Measurements from ENCODE around the gene VPS33A. TPM values are rescaled to one million over a fixed set of nuclear protein-coding genes. Genes with fewer than 3 reads are reported as not detected.

VPS33A gene
- total and polyA plus RNA-seq, 2 experiments from 2014 or later: 19.5 to 48.0 TPM

GRCh38 chr12:122283680-122284079 is 17.4 kb upstream of the VPS33A start:
- no peak overlapping the region for H3K27ac Mint-ChIP-seq

More at GRCh38 chr12:122283680-122284079, 17.4 kb upstream of the VPS33A start:
- Histone ChIP-seq H3K4me1 (ENCODE audit: insufficient read depth) (no peaks in the 10 kb centered on the region), H3K4me3 (no peak overlapping the region), H2AFZ (no peak overlapping the region), H3K36me3 (ENCODE audit: insufficient read depth) (no peaks in the 10 kb centered on the region), H3F3A (replicated peaks; ENCODE audit: low read depth) (no peaks in the 10 kb centered on the region), H3K27me3 (ENCODE audit: insufficient read depth) (no peaks in the 10 kb centered on the region), H3K79me2 (replicated peaks; ENCODE audit: insufficient read depth) (no peaks in the 10 kb centered on the region), H3K27ac (ENCODE audit: low read depth) (no peak overlapping the region), H4K20me1 (replicated peaks; ENCODE audit: insufficient read depth) (no peaks in the 10 kb centered on the region), H3K4me2 (no peak overlapping the region), H3K9me2 (ENCODE audit: insufficient read depth) (no peaks in the 10 kb centered on the region)
- Mint-ChIP-seq H3K4me1 (no peaks in the 10 kb centered on the region; the same call in 2 of the 3 replicates), H3K27me3 (ENCODE audit: insufficient read depth, low read depth, poor library complexity) (peaks cover 1% of the 10 kb centered on the region), H3K9me3 (no peaks in the 10 kb centered on the region), H3K36me3 (ENCODE audit: low read depth) (no peaks in the 10 kb centered on the region), H3K4me3 (no peak overlapping the region)
- TF ChIP-seq CTCF (conservative IDR thresholded peaks at IDR 0.05; ENCODE audit: low read depth in 2 of 2) (no peak), CREB1 (CRISPR knock-in tag; IDR thresholded peaks at IDR 0.05; ENCODE audit: low read depth) (no peak), JUNB (IDR thresholded peaks at IDR 0.05; ENCODE audit: unreplicated experiment) (no peak), REST (IDR thresholded peaks at IDR 0.05; ENCODE audit: unreplicated experiment) (no peak), EZH2phosphoT487 (IDR thresholded peaks at IDR 0.05; ENCODE audit: unreplicated experiment) (no peak), ETS1 (IDR thresholded peaks at IDR 0.05) (no peak), STAT1 (IDR thresholded peaks at IDR 0.05; ENCODE audit: unreplicated experiment) (no peak), EZH2 (IDR thresholded peaks at IDR 0.05; ENCODE audit: low read depth, unreplicated experiment) (no peak), ZNF114 (CRISPR knock-in tag; IDR thresholded peaks at IDR 0.05) (no peak), ZNF331 (CRISPR knock-in tag; IDR thresholded peaks at IDR 0.05; ENCODE audit: low read depth) (no peak), NANOG (IDR thresholded peaks at IDR 0.05; ENCODE audit: borderline replicate concordance) (no peak), ZNF462 (CRISPR knock-in tag; IDR thresholded peaks at IDR 0.05) (no peak), POLR2AphosphoS5 (IDR thresholded peaks at IDR 0.05; ENCODE audit: low read depth) (no peak)
- DNase-seq (ENCODE audit: low spot score) (no peak), ATAC-seq (no peak)

Measured in GM23338 (cell line).